Keratinocyte (primary cell): Measurements from ENCODE around the gene CFAP69. TPM values are rescaled to one million over a fixed set of nuclear protein-coding genes. Genes with fewer than 3 reads are reported as not detected.

Source experiments
- DNase-seq: peaks from one replicate; pipeline ENCODE4 v3.0.0-alpha.2; 2011; ENCODE audit warnings: low read depth, missing footprints, low spot score
- FAIRE-seq: peaks from 2 replicates; lab custom pipeline; 2011; peaks lifted over from hg19 to GRCh38; lab: Jason Lieb, UNC
- H2AFZ ChIP-seq: 2 replicates; pipeline ENCODE4 v1.6.0; 2012; ENCODE audit warnings: low read length, control low read depth, inconsistent platforms; ENCODE audit not compliant: control insufficient read depth
- H3K27ac ChIP-seq: 2 replicates; pipeline ENCODE4 v1.5.1; 2011; ENCODE audit warnings: low read length; ENCODE audit not compliant: control insufficient read depth, insufficient read depth
- H3K27me3 ChIP-seq: 3 replicates; pipeline ENCODE4 v1.6.0; 2011; ENCODE audit warnings: low read length; ENCODE audit not compliant: control insufficient read depth, insufficient read depth; ENCODE audit errors: extremely low read depth
- H3K36me3 ChIP-seq, 2 experiments: 2 replicates in 1 of 2; 3 replicates in 1 of 2; pipeline ENCODE4 v1.5.1; 2011; ENCODE audit warnings: low read length in 2 of 2, mild to moderate bottlenecking in 1 of 2; ENCODE audit not compliant: control insufficient read depth in 2 of 2, insufficient read depth in 2 of 2; ENCODE audit errors: extremely low read depth in 1 of 2
- H3K4me1 ChIP-seq: 3 replicates; pipeline ENCODE4 v1.5.1; 2011; ENCODE audit warnings: low read length; ENCODE audit not compliant: control insufficient read depth, insufficient read depth; ENCODE audit errors: extremely low read depth
- H3K4me2 ChIP-seq: 3 replicates; pipeline ENCODE4 v1.6.0; 2011; ENCODE audit warnings: low read depth, low read length; ENCODE audit not compliant: control insufficient read depth, insufficient read depth; ENCODE audit errors: extremely low read depth
- H3K4me3 ChIP-seq, 3 experiments: fragments of 200-600 bp in 1 of 3; sonication (generic) in 1 of 3; 2 replicates in 2 of 3; 3 replicates in 1 of 3; pipeline ENCODE4 v1.5.1; 2011 to 2016; ENCODE audit warnings: low read length in 3 of 3, mild to moderate bottlenecking in 3 of 3, control low read depth in 2 of 3, inconsistent platforms in 1 of 3, low read depth in 1 of 3, mixed read lengths in 1 of 3, mixed run types in 1 of 3, moderate library complexity in 1 of 3; ENCODE audit not compliant: control insufficient read depth in 2 of 3, insufficient read depth in 2 of 3; ENCODE audit errors: extremely low read depth in 1 of 3
- H3K79me2 ChIP-seq: 2 replicates; pipeline ENCODE4 v1.6.0; 2012; ENCODE audit warnings: low read length; ENCODE audit not compliant: control insufficient read depth, insufficient read depth
- H3K9ac ChIP-seq: 3 replicates; pipeline ENCODE4 v1.6.0; 2011; ENCODE audit warnings: low read length; ENCODE audit not compliant: control insufficient read depth, insufficient read depth; ENCODE audit errors: extremely low read depth
- H3K9me1 ChIP-seq: 3 replicates; pipeline ENCODE4 v1.6.0; 2011; ENCODE audit warnings: low read length; ENCODE audit not compliant: control insufficient read depth, insufficient read depth; ENCODE audit errors: extremely low read depth
- H3K9me3 ChIP-seq: 2 replicates; pipeline ENCODE4 v1.5.1; 2012; ENCODE audit warnings: low read depth, low read length; ENCODE audit not compliant: control insufficient read depth
- H4K20me1 ChIP-seq: 3 replicates; pipeline ENCODE4 v1.6.0; 2011; ENCODE audit warnings: low read length; ENCODE audit not compliant: control insufficient read depth, insufficient read depth; ENCODE audit errors: extremely low read depth
- EZH2 ChIP-seq: IDR thresholded peaks from one replicate; pipeline ENCODE4 v1.6.1; 2012; ENCODE audit warnings: inconsistent platforms, mild to moderate bottlenecking, low read length, moderate library complexity
- dilution Hi-C: fragments of 300-500 bp; cut with MboI; formaldehyde crosslinking; loops from one replicate; pipeline ENCODE4 v1.7.0; 2020; ENCODE audit warnings: low sequenced_read_pairs; ENCODE audit not compliant: extremely low pct_ligation_motif_present
- polyA plus RNA-seq, 5 experiments: library from polyadenylated mRNA; depleted of rRNA in 3 of 5; stranded (reverse) in 3 of 5; stranded (forward) in 1 of 5; unstranded in 1 of 5; fragments of >200 nt; gene quantifications; 1 replicate in 1 of 5; 2 replicates in 3 of 5; 3 replicates in 1 of 5; pipeline versions ENCODE4 v1.2.1 to v1.2.3, GENCODE V29; 2011 to 2012; ENCODE audit warnings: missing spikeins in 2 of 5, low read depth in 1 of 5, low replicate concordance in 1 of 5
- TF ChIP-seq, protein P1 (sequence below), 3 experiments: IDR thresholded peaks in 1 of 3; conservative IDR thresholded peaks in 1 of 3; optimal IDR thresholded peaks in 1 of 3; 2 replicates in 2 of 3; 3 replicates in 1 of 3; pipeline versions ENCODE3 to v1.5.1; 2011; ENCODE audit warnings: low read length in 3 of 3, mild to moderate bottlenecking in 3 of 3, moderate library complexity in 2 of 3, control low read depth in 1 of 3, inconsistent platforms in 1 of 3; ENCODE audit not compliant: insufficient read depth in 2 of 3; ENCODE audit errors: extremely low read depth in 1 of 3

The CFAP69 gene
- polyA plus RNA-seq, 1 donor (not counting 4 experiments of a cell fraction or from before 2014, with no cell fraction given) = 1.6 TPM

DNA sequence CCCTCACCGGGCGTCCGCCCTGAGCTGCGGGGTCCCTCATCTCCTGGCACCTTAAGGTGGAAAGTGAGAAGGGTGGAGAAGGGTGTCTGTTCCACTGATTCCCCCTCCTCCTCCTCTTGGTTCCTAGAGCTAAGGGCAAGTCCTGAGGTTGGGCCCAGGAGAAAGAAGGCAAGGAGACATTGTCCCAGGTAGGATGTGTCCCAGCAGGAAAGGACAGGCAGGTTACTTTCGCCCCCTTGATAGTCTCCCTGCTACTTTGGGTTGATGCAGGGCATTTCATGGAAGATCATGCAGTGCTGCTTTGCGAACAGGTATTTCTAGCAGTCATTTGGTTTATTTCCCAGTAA is 32.9 kb upstream of the CFAP69 start:
- Histone ChIP-seq H3K27me3 (no peaks in the 10 kb centered on the region), H3K4me2 (peak overlapping the region; percentile 84), H3K4me1 (peaks cover 11% of the 10 kb centered on the region), H3K9me1 (no peaks in the 10 kb centered on the region), H4K20me1 (no peaks in the 10 kb centered on the region), H3K9ac (peak overlapping the region; percentile 71), H3K4me3 (peak overlapping the region; percentile 65 to 67 (median 66)), H3K9me3 (no peaks in the 10 kb centered on the region), H2AFZ (peak overlapping the region; percentile 85), H3K36me3 (no peaks in the 10 kb centered on the region), H3K27ac (no peak overlapping the region), H3K79me2 (no peaks in the 10 kb centered on the region)
- DNase-seq = no peak
- TF ChIP-seq, protein P1, sequence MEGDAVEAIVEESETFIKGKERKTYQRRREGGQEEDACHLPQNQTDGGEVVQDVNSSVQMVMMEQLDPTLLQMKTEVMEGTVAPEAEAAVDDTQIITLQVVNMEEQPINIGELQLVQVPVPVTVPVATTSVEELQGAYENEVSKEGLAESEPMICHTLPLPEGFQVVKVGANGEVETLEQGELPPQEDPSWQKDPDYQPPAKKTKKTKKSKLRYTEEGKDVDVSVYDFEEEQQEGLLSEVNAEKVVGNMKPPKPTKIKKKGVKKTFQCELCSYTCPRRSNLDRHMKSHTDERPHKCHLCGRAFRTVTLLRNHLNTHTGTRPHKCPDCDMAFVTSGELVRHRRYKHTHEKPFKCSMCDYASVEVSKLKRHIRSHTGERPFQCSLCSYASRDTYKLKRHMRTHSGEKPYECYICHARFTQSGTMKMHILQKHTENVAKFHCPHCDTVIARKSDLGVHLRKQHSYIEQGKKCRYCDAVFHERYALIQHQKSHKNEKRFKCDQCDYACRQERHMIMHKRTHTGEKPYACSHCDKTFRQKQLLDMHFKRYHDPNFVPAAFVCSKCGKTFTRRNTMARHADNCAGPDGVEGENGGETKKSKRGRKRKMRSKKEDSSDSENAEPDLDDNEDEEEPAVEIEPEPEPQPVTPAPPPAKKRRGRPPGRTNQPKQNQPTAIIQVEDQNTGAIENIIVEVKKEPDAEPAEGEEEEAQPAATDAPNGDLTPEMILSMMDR (optimal IDR thresholded peaks at IDR 0.05 in 1 of 3, IDR thresholded peaks at IDR 0.05 in 1 of 3, conservative IDR thresholded peaks at IDR 0.05 in 1 of 3; ENCODE audit: extremely low read depth in 1 of 3, insufficient read depth in 2 of 3, low read length in 3 of 3) = no peak
- no peak for TF ChIP-seq EZH2
- no peak for FAIRE-seq
- dilution Hi-C loops = no loop called here

DNA sequence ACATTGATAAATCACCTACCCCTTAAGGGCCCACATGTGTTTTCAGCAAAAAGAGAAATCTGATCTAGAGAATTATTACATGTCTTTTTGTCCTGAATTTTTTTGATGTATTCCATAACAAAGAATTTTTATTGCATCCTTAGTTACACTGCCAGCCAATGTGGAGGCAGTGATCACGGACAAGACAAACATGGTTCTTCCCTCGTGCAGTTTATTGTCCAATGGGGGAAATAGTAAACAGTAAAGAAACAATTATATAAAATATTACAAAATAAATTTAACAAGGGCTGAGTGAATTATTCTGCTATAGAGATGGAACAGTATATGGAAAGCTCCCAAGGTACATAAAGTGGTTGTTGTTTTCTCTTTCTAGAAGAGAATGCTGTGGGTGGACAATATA is 31.5 kb upstream of the CFAP69 start:
- no peak overlapping the region for H3K4me2 ChIP-seq
- dilution Hi-C loops = no loop called here

More for the DNA sequence above, 31.5 kb upstream of the CFAP69 start:
- Histone ChIP-seq H3K9me1 (no peaks in the 10 kb centered on the region), H3K27me3 (no peaks in the 10 kb centered on the region), H3K36me3 (no peaks in the 10 kb centered on the region), H3K27ac (no peak overlapping the region), H3K9me3 (no peaks in the 10 kb centered on the region), H2AFZ (no peak overlapping the region), H4K20me1 (no peaks in the 10 kb centered on the region), H3K4me3 (no peak overlapping the region), H3K79me2 (no peaks in the 10 kb centered on the region), H3K9ac (no peak overlapping the region), H3K4me1 (peaks cover 11% of the 10 kb centered on the region)
- DNase-seq (no peak), FAIRE-seq (no peak)
- TF ChIP-seq EZH2 = no peak
- TF ChIP-seq, protein P1 (optimal IDR thresholded peaks at IDR 0.05 in 1 of 3, IDR thresholded peaks at IDR 0.05 in 1 of 3, conservative IDR thresholded peaks at IDR 0.05 in 1 of 3; ENCODE audit: extremely low read depth in 1 of 3, insufficient read depth in 2 of 3, low read length in 3 of 3) = no peak
